Measurements from ENCODE around the gene FOLR1. TPM values are rescaled to one million over a fixed set of nuclear protein-coding genes. Genes with fewer than 3 reads are reported as not detected.

FOLR1 gene
- total and polyA plus RNA-seq, 9 donors, result 2.8 to 8.6 (median 4.4) TPM

Other genes with a start within 250 kb of the FOLR1 start
- gene IL18BP, start 193.2 kb upstream of the FOLR1 start, total RNA-seq, result 2.5 TPM
- 10 to 100 TPM in 1 of 8 donors, 1 to 10 TPM in 7; 4.7 to 11.0 (median 6.8) TPM for gene IL18BP, start 193.2 kb upstream of the FOLR1 start, polyA plus RNA-seq (ENCODE audit: insufficient read depth in 1 of 8, insufficient read length in 8 of 8, low replicate concordance in 1 of 8)
- gene NUMA1, start 111.6 kb upstream of the FOLR1 start, total RNA-seq, result 118 TPM
- gene NUMA1, start 111.6 kb upstream of the FOLR1 start, polyA plus RNA-seq (ENCODE audit: insufficient read depth in 1 of 8, insufficient read length in 8 of 8, low replicate concordance in 1 of 8), result 100 to 1,000 TPM; 144 to 197 (median 173) TPM
- 3.4 TPM for gene LRRC51, start 111.3 kb upstream of the FOLR1 start, total RNA-seq
- gene LRRC51, start 111.3 kb upstream of the FOLR1 start, polyA plus RNA-seq (ENCODE audit: insufficient read depth in 1 of 8, insufficient read length in 8 of 8, low replicate concordance in 1 of 8), result 1 to 10 TPM; 5.8 to 9.5 (median 7.7) TPM
- gene LAMTOR1, start 88.8 kb upstream of the FOLR1 start, total RNA-seq, result 53.4 TPM
- 10 to 100 TPM; 84.6 to 99.1 (median 92.7) TPM for gene LAMTOR1, start 88.8 kb upstream of the FOLR1 start, polyA plus RNA-seq (ENCODE audit: insufficient read depth in 1 of 8, insufficient read length in 8 of 8, low replicate concordance in 1 of 8)
- gene TOMT, start 86.2 kb upstream of the FOLR1 start, total RNA-seq, result not detected
- not detected for gene TOMT, start 86.2 kb upstream of the FOLR1 start, polyA plus RNA-seq (ENCODE audit: insufficient read depth in 1 of 8, insufficient read length in 8 of 8, low replicate concordance in 1 of 8)
- gene ANAPC15, start 79.4 kb upstream of the FOLR1 start, total RNA-seq, result 29.8 TPM
- 10 to 100 TPM; 30.7 to 38.7 (median 35.5) TPM for gene ANAPC15, start 79.4 kb upstream of the FOLR1 start, polyA plus RNA-seq (ENCODE audit: insufficient read depth in 1 of 8, insufficient read length in 8 of 8, low replicate concordance in 1 of 8)
- gene FOLR3, start 56.4 kb upstream of the FOLR1 start, total RNA-seq, result not detected
- gene FOLR3, start 56.4 kb upstream of the FOLR1 start, polyA plus RNA-seq (ENCODE audit: insufficient read depth in 1 of 8, insufficient read length in 8 of 8, low replicate concordance in 1 of 8), result under 1 TPM in 1 of 8 donors, not detected in 7; 0.18 TPM
- gene FOLR2, start 24.7 kb downstream of the FOLR1 start, total RNA-seq, result 23.5 TPM
- 10 to 100 TPM; 18.2 to 31.4 (median 27.0) TPM for gene FOLR2, start 24.7 kb downstream of the FOLR1 start, polyA plus RNA-seq (ENCODE audit: insufficient read depth in 1 of 8, insufficient read length in 8 of 8, low replicate concordance in 1 of 8)
- gene INPPL1, start 32.6 kb downstream of the FOLR1 start, total RNA-seq, result 87.7 TPM
- gene INPPL1, start 32.6 kb downstream of the FOLR1 start, polyA plus RNA-seq (ENCODE audit: insufficient read depth in 1 of 8, insufficient read length in 8 of 8, low replicate concordance in 1 of 8), result 100 to 1,000 TPM; 134 to 211 (median 165) TPM
- gene PHOX2A, start 52.0 kb downstream of the FOLR1 start, total RNA-seq, result not detected
- under 1 TPM in 1 of 8 donors, not detected in 7; 0.21 TPM for gene PHOX2A, start 52.0 kb downstream of the FOLR1 start, polyA plus RNA-seq (ENCODE audit: insufficient read depth in 1 of 8, insufficient read length in 8 of 8, low replicate concordance in 1 of 8)
- 20.3 TPM for gene CLPB, start 242.4 kb downstream of the FOLR1 start, total RNA-seq
- 10 to 100 TPM; 11.5 to 18.7 (median 15.6) TPM for gene CLPB, start 242.4 kb downstream of the FOLR1 start, polyA plus RNA-seq (ENCODE audit: insufficient read depth in 1 of 8, insufficient read length in 8 of 8, low replicate concordance in 1 of 8)

Measured in muscle of leg (tissue), 9 donors.